ENCODE measurements around the gene CERS6.

DNA sequence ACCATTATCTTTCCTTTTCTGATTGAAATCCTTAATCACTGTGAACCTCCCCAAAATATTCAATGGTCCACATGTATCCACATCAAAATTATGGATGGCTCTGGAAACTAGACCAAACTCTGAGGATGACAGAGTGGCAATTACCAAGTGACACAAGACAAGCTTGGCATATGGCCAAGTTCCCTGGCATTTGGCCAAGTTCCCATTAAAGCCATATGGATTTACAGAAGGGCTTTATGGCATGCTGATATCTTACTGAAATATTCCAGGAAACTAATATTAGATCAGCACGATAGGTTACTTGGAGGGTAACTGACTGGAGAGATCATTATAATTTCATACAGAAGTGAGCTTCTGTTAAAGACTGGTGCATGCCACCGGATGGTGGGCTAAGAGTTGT lies 21.9 kb upstream of the CERS6 start:
- TF ChIP-seq, protein P1, sequence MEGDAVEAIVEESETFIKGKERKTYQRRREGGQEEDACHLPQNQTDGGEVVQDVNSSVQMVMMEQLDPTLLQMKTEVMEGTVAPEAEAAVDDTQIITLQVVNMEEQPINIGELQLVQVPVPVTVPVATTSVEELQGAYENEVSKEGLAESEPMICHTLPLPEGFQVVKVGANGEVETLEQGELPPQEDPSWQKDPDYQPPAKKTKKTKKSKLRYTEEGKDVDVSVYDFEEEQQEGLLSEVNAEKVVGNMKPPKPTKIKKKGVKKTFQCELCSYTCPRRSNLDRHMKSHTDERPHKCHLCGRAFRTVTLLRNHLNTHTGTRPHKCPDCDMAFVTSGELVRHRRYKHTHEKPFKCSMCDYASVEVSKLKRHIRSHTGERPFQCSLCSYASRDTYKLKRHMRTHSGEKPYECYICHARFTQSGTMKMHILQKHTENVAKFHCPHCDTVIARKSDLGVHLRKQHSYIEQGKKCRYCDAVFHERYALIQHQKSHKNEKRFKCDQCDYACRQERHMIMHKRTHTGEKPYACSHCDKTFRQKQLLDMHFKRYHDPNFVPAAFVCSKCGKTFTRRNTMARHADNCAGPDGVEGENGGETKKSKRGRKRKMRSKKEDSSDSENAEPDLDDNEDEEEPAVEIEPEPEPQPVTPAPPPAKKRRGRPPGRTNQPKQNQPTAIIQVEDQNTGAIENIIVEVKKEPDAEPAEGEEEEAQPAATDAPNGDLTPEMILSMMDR (IDR thresholded peaks at IDR 0.05): no peak
- TF ChIP-seq ZFX (IDR thresholded peaks at IDR 0.05; ENCODE audit: borderline replicate concordance): no peak

Measured in 22Rv1 (cell line).